A549 (cell line): ENCODE data around the gene PARD3B.

ENCODE experiments used
- EP300 ChIP-seq, 2 experiments: fragments of >200 bp; sonication (Bioruptor Twin); formaldehyde crosslinking; IDR thresholded peaks; 2 replicates in 1 of 2; 3 replicates in 1 of 2; pipeline ENCODE4 v1.6.1; 2016 to 2017
- ESRRA ChIP-seq: fragments of 150-350 bp; IDR thresholded peaks from 2 replicates; pipeline ENCODE4 v1.6.1; 2014; ENCODE audit warnings: mild to moderate bottlenecking, low read length, borderline replicate concordance

GRCh38 chr2:205297368-205297767 lies 752.1 kb downstream of the PARD3B start:
- TF ChIP-seq ESRRA = no peak
- TF ChIP-seq EP300 (IDR thresholded peaks at IDR 0.05) = no peak
